KOPT-K1 (cell line): ENCODE measurements around the gene ZNFX1.
"Not testable (repeated sequence)": the region's sequence is repeated elsewhere in the genome, so short reads cannot be mapped to it uniquely, and the experiment has no call there.

ENCODE experiments used
- H3K27ac ChIP-seq: fragments of 200-600 bp; sonication (generic); 2 replicates; pipeline ENCODE4 v1.5.1; 2016; ENCODE audit warnings: antibody characterized with exemption, mild to moderate bottlenecking, low read depth, low read length; ENCODE audit not compliant: poor library complexity, severe bottlenecking
- H3K36me3 ChIP-seq: fragments of 200-600 bp; sonication (generic); 2 replicates; pipeline ENCODE4 v1.5.1; 2017; ENCODE audit warnings: antibody characterized with exemption, mild to moderate bottlenecking, low read length, moderate library complexity; ENCODE audit not compliant: insufficient read depth
- H3K9me3 ChIP-seq: fragments of 200-600 bp; sonication (generic); 2 replicates; pipeline ENCODE4 v1.5.1; 2017; ENCODE audit warnings: antibody characterized with exemption, low read length, mild to moderate bottlenecking; ENCODE audit not compliant: insufficient read depth, poor library complexity, severe bottlenecking

Gene ZNFX1

DNA sequence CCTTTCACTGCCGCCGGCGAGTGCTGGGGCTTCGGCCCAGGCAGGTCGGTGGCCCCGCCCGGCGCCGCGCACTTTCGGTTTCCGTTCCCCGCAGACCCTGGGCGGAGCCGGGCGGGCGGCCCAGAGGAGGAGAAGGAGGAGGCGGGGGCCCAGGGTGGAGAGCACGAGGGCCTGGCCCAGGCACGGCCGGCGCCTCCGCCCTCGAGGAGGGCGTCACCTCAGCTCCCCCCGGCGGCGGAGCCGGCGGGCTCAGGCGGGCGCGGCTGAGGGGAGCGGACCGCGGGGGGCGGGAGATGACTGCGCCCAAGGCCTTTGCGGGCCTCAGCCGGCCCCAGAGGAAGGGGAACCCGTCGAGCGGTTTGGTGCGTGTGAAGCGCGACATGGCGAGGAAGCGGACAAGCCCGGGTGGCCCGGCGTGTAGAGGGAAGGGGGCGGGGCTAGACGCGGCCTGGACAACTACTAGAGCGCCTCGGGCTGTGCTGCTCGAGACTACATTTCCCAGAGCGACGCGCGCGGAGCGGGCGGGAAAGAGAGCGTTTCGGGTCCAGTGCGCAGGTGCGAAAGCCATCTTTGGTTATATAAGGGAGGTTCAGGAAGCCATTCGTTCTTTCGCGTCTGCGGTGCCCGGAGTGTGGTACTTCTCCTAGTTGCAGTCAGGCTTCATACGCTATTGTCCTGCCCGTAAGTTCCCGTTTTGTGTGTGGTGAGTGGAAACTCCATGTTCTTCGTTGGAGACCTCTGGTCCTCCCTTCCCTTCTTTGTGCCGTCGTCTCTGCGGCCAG, at the start of gene ZNFX1:
Gene ZNFX1 (minus strand): TSS at position 22 of the 782 bp plus-strand sequence. CDS start 2,218 bp downstream, outside the sequence.
- Histone ChIP-seq H3K36me3 (peaks cover 63% of the 10 kb centered on the region), H3K9me3 (peaks cover 8% of the 10 kb centered on the region), H3K27ac (peak within 1 kb of the TSS; percentile 94)

DNA sequence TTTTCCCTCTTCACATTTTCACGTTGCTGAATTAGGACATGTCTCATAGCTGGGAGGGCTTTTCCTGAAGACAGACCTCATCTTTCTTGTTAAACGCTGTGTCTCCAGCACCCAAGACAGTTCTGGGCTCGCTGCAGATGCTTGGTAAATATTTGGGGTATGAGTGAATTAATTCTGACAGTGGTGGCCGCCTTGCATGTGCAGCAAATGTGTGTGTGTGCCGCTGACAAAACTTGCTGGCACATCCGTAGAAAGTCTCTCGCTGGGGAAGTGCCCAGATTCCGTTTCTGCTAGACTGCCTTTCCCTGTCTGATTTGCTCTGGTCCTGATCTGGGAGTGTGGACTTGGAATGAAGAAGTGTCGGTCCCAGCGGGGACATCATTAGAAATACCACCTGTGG, 48.2 kb upstream of the ZNFX1 start:
- H3K27ac ChIP-seq = no peak overlapping the region
- H3K36me3 ChIP-seq = no peaks in the 10 kb centered on the region
- no peaks in the 10 kb centered on the region for H3K9me3 ChIP-seq

DNA sequence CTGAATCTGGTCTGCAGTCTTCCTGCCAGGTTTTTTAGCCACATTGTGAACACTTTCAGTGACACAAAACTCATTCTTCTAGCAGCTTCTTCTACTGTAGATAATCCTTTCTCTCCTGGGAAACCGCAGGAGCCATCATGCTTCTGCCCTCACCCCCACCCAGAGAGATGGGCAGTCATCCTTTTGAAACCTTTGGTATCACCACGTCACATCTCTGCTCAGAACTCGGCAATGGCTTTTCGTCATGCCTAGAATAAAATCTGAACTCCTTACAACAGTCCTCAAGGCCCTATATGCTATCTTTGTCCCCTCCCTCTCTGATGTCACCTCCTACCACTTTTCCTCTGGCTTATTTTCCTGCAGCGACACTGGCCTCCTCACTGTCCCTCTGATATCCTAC, 46.4 kb upstream of the ZNFX1 start:
- no peaks in the 10 kb centered on the region for H3K9me3 ChIP-seq
- no peak overlapping the region for H3K27ac ChIP-seq
- no peaks in the 10 kb centered on the region for H3K36me3 ChIP-seq

DNA sequence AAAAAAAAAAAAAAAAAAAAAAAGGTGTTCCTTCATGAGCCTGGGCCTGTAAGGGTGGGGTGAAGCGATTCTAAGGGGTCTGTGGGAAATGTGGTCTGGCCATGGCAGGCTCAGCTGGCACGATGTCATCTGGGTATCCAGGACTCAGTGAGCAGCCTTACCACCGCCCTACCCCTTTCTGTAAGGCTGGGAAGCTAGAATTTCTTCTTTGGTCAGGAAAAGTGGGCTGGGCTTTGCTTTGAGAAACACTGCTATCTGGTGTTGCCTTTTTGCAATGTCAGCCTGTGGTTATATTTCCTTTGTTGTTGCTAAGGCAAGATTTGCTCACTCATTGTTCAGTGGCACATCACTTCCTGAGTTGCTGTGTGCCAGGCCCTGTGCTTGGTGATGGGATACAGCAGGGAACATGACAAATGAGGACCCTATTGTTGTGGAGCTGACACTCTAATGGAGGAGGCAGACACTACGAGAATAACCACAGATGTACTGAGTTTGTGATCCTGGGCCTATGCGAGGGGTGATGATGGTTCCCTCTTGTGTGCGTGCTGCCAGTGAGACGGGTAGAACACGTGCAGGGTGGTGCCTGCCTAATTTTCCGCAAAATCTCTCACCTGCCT, 45.9 kb upstream of the ZNFX1 start:
- H3K36me3 ChIP-seq = no peaks in the 10 kb centered on the region
- no peak overlapping the region for H3K27ac ChIP-seq
- H3K9me3 ChIP-seq = no peaks in the 10 kb centered on the region

GRCh38 chr20:49320460-49320859, 42.6 kb upstream of the ZNFX1 start:
- H3K27ac ChIP-seq = no peak overlapping the region
- no peaks in the 10 kb centered on the region for H3K36me3 ChIP-seq
- H3K9me3 ChIP-seq = no peaks in the 10 kb centered on the region

- Histone ChIP-seq H3K9me3 (no peaks in the 10 kb centered on the region), H3K36me3 (no peaks in the 10 kb centered on the region), H3K27ac (no peak overlapping the region)
Measured at GRCh38 chr20:49319208-49319809, 41.5 kb upstream of the ZNFX1 start.

- Histone ChIP-seq H3K9me3 (no peaks in the 10 kb centered on the region), H3K36me3 (no peaks in the 10 kb centered on the region), H3K27ac (no peak overlapping the region)
Measured at GRCh38 chr20:49318430-49319207, 40.8 kb upstream of the ZNFX1 start.

GRCh38 chr20:49318091-49318429, 40.2 kb upstream of the ZNFX1 start:
- Histone ChIP-seq H3K27ac (no peak overlapping the region), H3K9me3 (no peaks in the 10 kb centered on the region), H3K36me3 (no peaks in the 10 kb centered on the region)

DNA sequence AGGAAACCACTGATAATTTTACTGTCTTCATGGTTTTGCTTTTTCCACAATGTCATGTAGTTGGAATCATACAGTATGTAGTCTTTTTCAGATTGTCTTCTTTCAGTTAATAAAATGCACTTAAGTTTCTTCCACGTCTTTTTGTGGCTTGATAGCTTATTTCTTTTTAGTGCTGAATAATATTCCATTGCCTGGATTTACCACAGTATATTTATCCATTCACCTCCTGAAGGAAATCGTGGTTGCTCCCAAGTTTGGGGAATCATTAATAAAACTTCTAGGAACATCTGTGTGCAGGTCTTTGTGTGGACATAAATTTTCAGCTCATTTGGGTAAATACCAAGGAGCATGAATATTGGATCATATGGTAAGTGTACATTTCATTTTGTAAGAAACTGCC, 38.8 kb upstream of the ZNFX1 start:
- Histone ChIP-seq H3K9me3 (no peaks in the 10 kb centered on the region), H3K27ac (no peak overlapping the region), H3K36me3 (no peaks in the 10 kb centered on the region)

- Histone ChIP-seq H3K27ac (no peak overlapping the region), H3K9me3 (peaks cover 3% of the 10 kb centered on the region), H3K36me3 (no peaks in the 10 kb centered on the region)
Measured at GRCh38 chr20:49315580-49315979, 37.7 kb upstream of the ZNFX1 start.

DNA sequence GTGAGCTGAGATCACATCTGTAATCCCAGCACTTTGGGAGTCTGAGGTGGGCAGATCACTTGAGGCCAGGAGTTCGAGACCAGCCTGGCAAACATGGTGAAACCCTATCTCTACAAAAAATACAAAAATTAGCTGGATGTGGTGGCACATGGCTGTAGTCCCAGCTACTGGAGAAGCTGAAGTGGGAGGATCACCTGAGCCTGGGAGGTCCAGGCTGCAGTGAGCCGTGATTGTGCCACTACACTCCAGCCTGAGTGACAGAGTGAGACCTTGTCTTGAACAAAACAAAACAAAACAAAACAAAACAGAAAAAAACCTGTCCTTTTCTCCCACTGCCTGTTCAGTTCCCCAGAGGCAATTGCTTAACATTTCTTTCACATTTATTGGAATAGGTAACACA, 36.2 kb upstream of the ZNFX1 start:
- not testable (repeated sequence) for H3K36me3 ChIP-seq, H3K9me3 ChIP-seq, H3K27ac ChIP-seq

- H3K36me3 ChIP-seq = no peaks in the 10 kb centered on the region
- H3K27ac ChIP-seq = no peak overlapping the region
- peaks cover 7% of the 10 kb centered on the region for H3K9me3 ChIP-seq
Measured at GRCh38 chr20:49313283-49313682, 35.4 kb upstream of the ZNFX1 start.

DNA sequence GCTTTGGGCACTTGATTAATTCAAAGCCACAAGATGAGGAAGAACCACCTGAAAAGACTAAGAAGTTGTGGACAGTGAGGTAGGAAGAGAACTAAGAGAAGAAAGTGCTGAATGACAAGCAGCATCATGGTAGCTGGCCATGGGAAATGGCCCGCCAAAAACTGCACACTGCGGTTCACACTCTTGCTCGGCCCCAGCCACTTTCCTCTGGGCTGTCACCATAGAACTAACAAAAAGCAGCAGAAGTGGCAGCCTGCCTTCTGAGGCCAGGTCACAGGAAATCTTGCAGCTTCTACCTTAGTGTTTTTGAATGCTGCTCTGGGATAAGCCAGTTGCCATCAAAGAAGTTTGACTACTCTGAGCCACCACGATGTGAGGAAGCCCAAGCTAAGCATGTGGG, 34.8 kb upstream of the ZNFX1 start:
- peaks cover 7% of the 10 kb centered on the region for H3K9me3 ChIP-seq
- H3K36me3 ChIP-seq = no peaks in the 10 kb centered on the region
- no peak overlapping the region for H3K27ac ChIP-seq

- Histone ChIP-seq H3K36me3 (no peaks in the 10 kb centered on the region), H3K9me3 (peaks cover 7% of the 10 kb centered on the region), H3K27ac (no peak overlapping the region)
Measured at GRCh38 chr20:49310705-49311104, 32.8 kb upstream of the ZNFX1 start.

GRCh38 chr20:49308875-49309274, 31.0 kb upstream of the ZNFX1 start:
- no peak overlapping the region for H3K27ac ChIP-seq
- peaks cover 7% of the 10 kb centered on the region for H3K9me3 ChIP-seq
- H3K36me3 ChIP-seq = no peaks in the 10 kb centered on the region
